ENCODE results near the gene SAA2.
"Not testable (repeated sequence)": the region's sequence is repeated elsewhere in the genome, so short reads cannot be mapped to it uniquely, and the experiment has no call there.

DNA sequence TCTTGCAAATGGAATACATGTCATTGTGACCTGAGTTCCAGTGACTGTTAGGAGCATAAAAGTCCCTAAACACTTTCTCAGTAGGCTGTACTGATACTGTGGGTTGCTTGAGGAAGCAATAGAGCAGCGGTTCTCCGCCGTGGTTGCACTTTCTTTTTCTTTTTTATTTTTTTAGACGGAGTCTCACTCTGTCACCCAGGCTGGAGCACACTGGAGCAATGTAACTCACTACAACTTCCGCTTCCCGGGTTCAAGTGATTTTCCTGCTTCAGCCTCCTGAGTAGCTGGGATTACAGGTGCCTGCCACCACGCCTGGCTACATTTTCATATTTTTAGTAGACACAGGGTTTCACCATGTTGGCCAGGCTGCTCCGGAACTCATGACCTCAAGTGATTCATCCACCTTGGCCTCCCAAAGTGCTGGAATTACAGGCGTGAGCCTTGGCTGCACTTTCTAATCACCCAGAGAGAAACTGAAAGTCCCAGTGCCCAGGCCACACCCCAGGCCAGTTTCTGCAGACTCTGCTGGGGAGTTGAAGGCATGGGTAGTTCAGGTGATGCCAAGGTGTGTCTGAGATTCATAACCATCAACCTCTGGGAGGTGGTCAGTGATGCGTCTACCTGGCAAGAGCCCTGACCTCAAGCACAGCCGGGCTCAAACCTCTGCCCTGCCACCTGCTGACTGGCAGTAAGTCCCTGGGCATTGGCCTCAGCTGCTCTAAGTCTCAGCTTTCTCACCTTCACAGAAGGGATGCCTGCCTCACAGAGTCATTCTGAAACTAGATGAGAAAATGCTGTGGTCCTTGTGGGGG lies 1.9 kb downstream of the SAA2 start:
- TF ChIP-seq, protein P1, sequence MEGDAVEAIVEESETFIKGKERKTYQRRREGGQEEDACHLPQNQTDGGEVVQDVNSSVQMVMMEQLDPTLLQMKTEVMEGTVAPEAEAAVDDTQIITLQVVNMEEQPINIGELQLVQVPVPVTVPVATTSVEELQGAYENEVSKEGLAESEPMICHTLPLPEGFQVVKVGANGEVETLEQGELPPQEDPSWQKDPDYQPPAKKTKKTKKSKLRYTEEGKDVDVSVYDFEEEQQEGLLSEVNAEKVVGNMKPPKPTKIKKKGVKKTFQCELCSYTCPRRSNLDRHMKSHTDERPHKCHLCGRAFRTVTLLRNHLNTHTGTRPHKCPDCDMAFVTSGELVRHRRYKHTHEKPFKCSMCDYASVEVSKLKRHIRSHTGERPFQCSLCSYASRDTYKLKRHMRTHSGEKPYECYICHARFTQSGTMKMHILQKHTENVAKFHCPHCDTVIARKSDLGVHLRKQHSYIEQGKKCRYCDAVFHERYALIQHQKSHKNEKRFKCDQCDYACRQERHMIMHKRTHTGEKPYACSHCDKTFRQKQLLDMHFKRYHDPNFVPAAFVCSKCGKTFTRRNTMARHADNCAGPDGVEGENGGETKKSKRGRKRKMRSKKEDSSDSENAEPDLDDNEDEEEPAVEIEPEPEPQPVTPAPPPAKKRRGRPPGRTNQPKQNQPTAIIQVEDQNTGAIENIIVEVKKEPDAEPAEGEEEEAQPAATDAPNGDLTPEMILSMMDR (IDR thresholded peaks at IDR 0.05) = not testable (repeated sequence)
- not testable (repeated sequence) for TF ChIP-seq POLR2AphosphoS5 (IDR thresholded peaks at IDR 0.05); POLR2A (IDR thresholded peaks at IDR 0.05; ENCODE audit: low read depth); EP300 (IDR thresholded peaks at IDR 0.05)

Data from esophagus muscularis mucosa (tissue), 4 donors.